Suprapubic skin (tissue), 4 donors: Measurements from ENCODE around the gene WDPCP. TPM values are rescaled to one million over a fixed set of nuclear protein-coding genes. Genes with fewer than 3 reads are reported as not detected.

Source experiments
- DNase-seq, 2 donors: peaks; one replicate each; pipeline ENCODE4 v3.0.0-alpha.2; 2019; ENCODE audit warnings: low spot score in 2 of 2
- H3K27ac ChIP-seq: fragments of 200-600 bp; sonication (generic); one replicate; pipeline ENCODE4 v1.5.1; 2019
- H3K27me3 ChIP-seq: fragments of 200-600 bp; sonication (generic); one replicate; pipeline ENCODE4 v1.5.1; 2019
- H3K36me3 ChIP-seq: fragments of 200-600 bp; sonication (generic); one replicate; pipeline ENCODE4 v1.5.1; 2019
- H3K4me1 ChIP-seq: fragments of 200-600 bp; sonication (generic); one replicate; pipeline ENCODE4 v1.5.1; 2019
- H3K4me3 ChIP-seq: fragments of 200-600 bp; sonication (generic); one replicate; pipeline ENCODE4 v1.5.1; 2019; ENCODE audit warnings: mild to moderate bottlenecking
- H3K9me3 ChIP-seq: fragments of 200-600 bp; sonication (generic); one replicate; pipeline ENCODE4 v1.5.1; 2019
- EP300 ChIP-seq: sonication (generic); formaldehyde crosslinking; IDR thresholded peaks from one replicate; pipeline ENCODE4 v1.6.1; 2017; ENCODE audit warnings: antibody characterized with exemption
- POLR2A ChIP-seq, 2 donors: fragments of 450-650 bp; IDR thresholded peaks; one replicate each; pipeline ENCODE4 v1.6.1; 2017; ENCODE audit warnings: antibody characterized with exemption in 2 of 2, mild to moderate bottlenecking in 2 of 2, moderate library complexity in 2 of 2
- POLR2AphosphoS5 ChIP-seq, 3 donors: sonication (generic); formaldehyde crosslinking; IDR thresholded peaks; one replicate each; pipeline ENCODE4 v1.6.1; 2017; ENCODE audit warnings: antibody characterized with exemption in 3 of 3
- WGBS: methylation state at CpG from one replicate; pipeline ENCODE4 v1.1.5; 2018; 5-methylcytosine and 5-hydroxymethylcytosine counted together
- total RNA-seq, 4 donors: library from RNA; depleted of rRNA; stranded (reverse); fragments of >200 nt; gene quantifications; one replicate each; pipeline ENCODE4 v1.1.0, GENCODE V29; 2016
- TF ChIP-seq, protein P1 (sequence below), 2 donors: fragments of 200-600 bp in 1 of 2; fragments of 450-650 bp in 1 of 2; sonication (generic) in 1 of 2; IDR thresholded peaks; one replicate each; pipeline ENCODE4 v1.5.1; 2016 to 2019; ENCODE audit warnings: antibody characterized with exemption in 2 of 2, mild to moderate bottlenecking in 1 of 2, moderate library complexity in 1 of 2

Gene WDPCP
- total RNA-seq, 4 donors from 2014 or later, result 6.7 to 18.7 (median 9.7) TPM

DNA sequence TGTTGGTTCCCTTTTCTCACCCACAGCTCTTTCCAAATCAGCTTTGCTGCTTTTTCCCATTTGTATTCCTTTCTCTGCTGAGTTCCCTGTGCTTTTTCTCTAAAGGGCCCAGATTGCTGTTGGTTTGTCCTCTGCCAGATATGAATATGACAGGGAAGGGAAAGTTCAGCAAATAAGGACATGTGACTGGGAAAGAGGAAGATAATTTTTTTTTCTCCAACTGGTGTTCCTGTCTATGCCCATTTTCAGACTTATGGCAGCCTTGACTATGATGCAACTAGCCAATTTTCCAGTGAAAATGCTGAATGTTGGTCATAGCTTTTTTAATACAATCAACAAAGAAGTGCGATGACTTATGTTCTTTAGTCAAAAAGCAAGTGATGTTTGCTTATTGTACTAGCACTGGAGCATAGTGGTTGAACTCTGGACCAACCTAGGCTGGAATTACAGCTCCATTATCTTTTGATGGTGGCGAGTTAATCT, 8.2 kb upstream of the WDPCP start:
- H3K4me3 ChIP-seq, result no peak overlapping the region
- no peaks in the 10 kb centered on the region for H3K27me3 ChIP-seq
- H3K4me1 ChIP-seq, result peaks cover 4% of the 10 kb centered on the region
- no peak overlapping the region for H3K27ac ChIP-seq
- DNase-seq, result no peak
- TF ChIP-seq, protein P1, sequence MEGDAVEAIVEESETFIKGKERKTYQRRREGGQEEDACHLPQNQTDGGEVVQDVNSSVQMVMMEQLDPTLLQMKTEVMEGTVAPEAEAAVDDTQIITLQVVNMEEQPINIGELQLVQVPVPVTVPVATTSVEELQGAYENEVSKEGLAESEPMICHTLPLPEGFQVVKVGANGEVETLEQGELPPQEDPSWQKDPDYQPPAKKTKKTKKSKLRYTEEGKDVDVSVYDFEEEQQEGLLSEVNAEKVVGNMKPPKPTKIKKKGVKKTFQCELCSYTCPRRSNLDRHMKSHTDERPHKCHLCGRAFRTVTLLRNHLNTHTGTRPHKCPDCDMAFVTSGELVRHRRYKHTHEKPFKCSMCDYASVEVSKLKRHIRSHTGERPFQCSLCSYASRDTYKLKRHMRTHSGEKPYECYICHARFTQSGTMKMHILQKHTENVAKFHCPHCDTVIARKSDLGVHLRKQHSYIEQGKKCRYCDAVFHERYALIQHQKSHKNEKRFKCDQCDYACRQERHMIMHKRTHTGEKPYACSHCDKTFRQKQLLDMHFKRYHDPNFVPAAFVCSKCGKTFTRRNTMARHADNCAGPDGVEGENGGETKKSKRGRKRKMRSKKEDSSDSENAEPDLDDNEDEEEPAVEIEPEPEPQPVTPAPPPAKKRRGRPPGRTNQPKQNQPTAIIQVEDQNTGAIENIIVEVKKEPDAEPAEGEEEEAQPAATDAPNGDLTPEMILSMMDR (IDR thresholded peaks at IDR 0.05), result no peak
- no peak for TF ChIP-seq POLR2AphosphoS5 (IDR thresholded peaks at IDR 0.05)
- no peak for TF ChIP-seq POLR2A (IDR thresholded peaks at IDR 0.05)
- no peak for TF ChIP-seq EP300
- H3K36me3 ChIP-seq, result peaks cover 39% of the 10 kb centered on the region
- WGBS, result 94% methylated on average over 2 of the region's 2 CpGs
- no peaks in the 10 kb centered on the region for H3K9me3 ChIP-seq

DNA sequence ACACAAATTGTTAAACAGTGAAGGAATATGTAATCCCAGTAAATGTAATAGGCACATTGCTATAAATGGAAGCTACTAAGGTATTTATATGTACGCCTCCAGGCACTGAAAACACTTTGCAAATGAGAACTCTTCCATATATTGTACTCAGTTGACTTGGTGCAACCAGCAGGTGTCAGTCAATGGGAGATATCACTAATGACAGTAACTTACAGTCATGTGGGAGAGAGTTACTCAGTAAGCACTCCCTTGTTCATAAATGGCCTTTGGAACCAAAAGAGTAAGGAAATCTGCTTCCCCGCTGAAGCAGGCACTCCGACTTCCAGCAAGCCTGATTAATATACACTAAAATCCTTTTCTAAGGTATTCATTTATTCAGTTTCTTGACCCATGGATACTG, 6.4 kb upstream of the WDPCP start:
- Histone ChIP-seq H3K27me3 (no peaks in the 10 kb centered on the region), H3K4me3 (no peak overlapping the region), H3K36me3 (peaks cover 27% of the 10 kb centered on the region), H3K4me1 (peaks cover 20% of the 10 kb centered on the region), H3K9me3 (no peaks in the 10 kb centered on the region), H3K27ac (no peak overlapping the region)
- TF ChIP-seq, protein P1 (IDR thresholded peaks at IDR 0.05), result no peak
- TF ChIP-seq EP300 (no peak), POLR2A (IDR thresholded peaks at IDR 0.05) (no peak), POLR2AphosphoS5 (IDR thresholded peaks at IDR 0.05) (no peak)
- DNase-seq, result no peak
- WGBS, result 97% methylated on average over 3 of the region's 3 CpGs

DNA sequence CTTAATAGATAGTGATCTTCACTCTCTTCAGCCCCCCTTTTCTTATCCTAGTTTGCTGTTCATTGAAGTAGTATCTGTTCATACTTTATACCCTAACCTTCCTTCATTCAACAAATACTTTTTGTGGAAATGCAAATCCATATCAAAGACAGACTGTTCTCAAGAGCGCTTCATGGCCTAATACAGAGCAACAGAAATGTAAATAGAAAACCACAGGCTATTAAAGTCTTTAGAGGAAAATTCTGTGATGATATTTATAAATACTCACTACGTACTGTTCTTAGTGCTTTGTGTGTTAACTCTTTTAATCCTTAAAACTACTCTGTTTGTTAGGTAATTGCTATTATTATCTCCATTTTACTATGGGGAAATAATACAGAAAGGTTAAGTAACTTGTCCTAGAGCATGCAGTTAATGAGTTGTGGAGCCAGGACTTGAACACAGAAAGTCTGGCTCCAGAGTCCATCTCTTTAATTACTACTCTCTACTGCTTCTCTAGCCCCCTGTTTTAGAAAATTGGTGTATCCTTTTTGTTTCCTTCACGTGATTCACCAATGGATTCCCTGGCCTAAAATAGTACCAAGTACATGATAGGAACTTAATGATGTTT, 3.4 kb upstream of the WDPCP start:
- Histone ChIP-seq H3K36me3 (peaks cover 21% of the 10 kb centered on the region), H3K27ac (no peak overlapping the region), H3K9me3 (no peaks in the 10 kb centered on the region), H3K4me3 (no peak overlapping the region), H3K27me3 (no peaks in the 10 kb centered on the region), H3K4me1 (peaks cover 36% of the 10 kb centered on the region)
- 83% methylated on average over 3 of the region's 3 CpGs for whole genome bisulfite sequencing
- TF ChIP-seq POLR2A (IDR thresholded peaks at IDR 0.05) (no peak), EP300 (no peak), POLR2AphosphoS5 (IDR thresholded peaks at IDR 0.05) (no peak)
- TF ChIP-seq, protein P1 (IDR thresholded peaks at IDR 0.05), result no peak
- DNase-seq, result no peak

DNA sequence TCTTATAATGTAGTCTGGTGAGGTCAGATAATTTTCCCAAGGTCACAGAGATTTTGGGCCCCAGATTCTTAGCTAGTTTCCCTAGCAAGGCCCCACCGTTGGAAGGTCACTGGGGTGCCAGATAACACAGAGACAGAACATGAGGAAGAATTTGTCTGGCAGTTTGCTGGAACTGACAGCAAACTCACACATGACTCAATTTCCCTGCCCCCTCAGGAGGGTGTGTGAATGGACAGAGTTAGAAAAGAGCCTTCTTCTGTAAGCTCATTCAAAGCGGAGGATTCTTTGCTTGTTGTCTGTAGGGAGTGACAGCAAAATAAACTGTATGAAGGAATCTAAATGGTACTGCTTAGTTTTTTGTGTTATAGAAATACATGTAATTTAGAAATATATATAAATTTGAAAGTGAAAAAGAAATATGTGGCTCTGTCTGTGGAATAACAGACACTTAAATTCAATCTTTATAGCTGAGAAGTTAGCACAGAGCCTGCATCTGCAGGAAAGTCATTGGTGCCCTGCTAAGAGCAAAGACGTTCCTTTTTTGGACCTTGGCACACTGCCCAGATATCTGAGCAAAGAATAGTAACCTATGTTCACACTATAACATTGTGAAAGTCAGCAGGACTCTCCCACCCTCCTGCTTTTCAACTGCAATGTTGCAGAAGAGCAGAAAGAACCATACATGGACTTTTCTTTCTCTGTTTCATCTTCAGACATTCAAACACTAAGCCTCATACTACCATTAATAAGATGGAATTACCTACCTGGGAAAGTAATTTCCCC, 2.5 kb upstream of the WDPCP start:
- TF ChIP-seq POLR2A (IDR thresholded peaks at IDR 0.05) (no peak), EP300 (no peak), POLR2AphosphoS5 (IDR thresholded peaks at IDR 0.05) (no peak)
- TF ChIP-seq, protein P1 (IDR thresholded peaks at IDR 0.05), result no peak
- DNase-seq, result no peak
- H3K36me3 ChIP-seq, result peaks cover 14% of the 10 kb centered on the region
- H3K27ac ChIP-seq, result no peak overlapping the region
- H3K9me3 ChIP-seq, result no peaks in the 10 kb centered on the region
- no peak overlapping the region for H3K4me3 ChIP-seq
- 54% methylated on average over 3 of the region's 3 CpGs for WGBS
- H3K4me1 ChIP-seq, result peaks cover 40% of the 10 kb centered on the region
- no peaks in the 10 kb centered on the region for H3K27me3 ChIP-seq
